Nephron progenitor cell (in vitro differentiated cells): ENCODE results near the gene CARD14.

Source experiments
- DNase-seq: peaks from one replicate; pipeline ENCODE4 v3.0.0; 2021
- H3K27ac Mint-ChIP-seq: 2 replicates; pipeline ENCODE4 v1.8.0; 2021; ENCODE audit warnings: mild to moderate bottlenecking, moderate library complexity, mixed read lengths
- H3K27me3 Mint-ChIP-seq: 2 replicates; pipeline ENCODE4 v1.8.0; 2021; ENCODE audit warnings: mild to moderate bottlenecking, low read depth, mixed read lengths; ENCODE audit not compliant: poor library complexity
- H3K36me3 Mint-ChIP-seq: 2 replicates; pipeline ENCODE4 v1.8.0; 2021; ENCODE audit warnings: low read depth, mixed read lengths
- H3K4me1 Mint-ChIP-seq: 2 replicates; pipeline ENCODE4 v1.8.0; 2021; ENCODE audit warnings: mixed read lengths
- H3K4me3 Mint-ChIP-seq: 2 replicates; pipeline ENCODE4 v1.8.0; 2021; ENCODE audit warnings: mild to moderate bottlenecking, moderate library complexity, mixed read lengths
- H3K9me3 Mint-ChIP-seq: 2 replicates; pipeline ENCODE4 v1.8.0; 2021; ENCODE audit warnings: mild to moderate bottlenecking, moderate library complexity, mixed read lengths
- CTCF ChIP-seq: fragments of 200-600 bp; sonication (generic); IDR thresholded peaks from 2 replicates; pipeline ENCODE4 v1.5.0; 2021; ENCODE audit warnings: antibody characterized with exemption

The CARD14 gene

GRCh38 chr17:80145076-80146075, 24.5 kb upstream of the CARD14 start:
- peaks cover 45% of the 10 kb centered on the region for H3K4me1 Mint-ChIP-seq
- no peak for TF ChIP-seq CTCF
- H3K4me3 Mint-ChIP-seq: peak overlapping the region; percentile 88
- no peak for DNase-seq
- no peaks in the 10 kb centered on the region for H3K27me3 Mint-ChIP-seq
- peaks cover 28% of the 10 kb centered on the region for H3K36me3 Mint-ChIP-seq
- H3K27ac Mint-ChIP-seq: no peak overlapping the region
- no peaks in the 10 kb centered on the region for H3K9me3 Mint-ChIP-seq

GRCh38 chr17:80146121-80147034, 23.5 kb upstream of the CARD14 start:
- Mint-ChIP-seq H3K27ac (peak overlapping the region; percentile 96), H3K4me3 (peak overlapping the region; percentile 88), H3K4me1 (peaks cover 45% of the 10 kb centered on the region), H3K27me3 (no peaks in the 10 kb centered on the region), H3K9me3 (no peaks in the 10 kb centered on the region), H3K36me3 (peaks cover 18% of the 10 kb centered on the region)
- TF ChIP-seq CTCF: no peak
- DNase-seq: no peak

GRCh38 chr17:80147035-80147822, 22.6 kb upstream of the CARD14 start, which contains the start of gene EIF4A3:
Gene EIF4A3 (minus strand): TSS chr17:80147128. CDS start chr17:80146961, 167 bp downstream.
- Mint-ChIP-seq H3K4me1 (peaks cover 45% of the 10 kb centered on the region), H3K4me3 (peak within 1 kb of the TSS; percentile 88), H3K9me3 (peaks cover under 1% of the 10 kb centered on the region), H3K27ac (peak within 1 kb of the TSS; percentile 96), H3K27me3 (no peaks in the 10 kb centered on the region), H3K36me3 (peaks cover 10% of the 10 kb centered on the region)
- TF ChIP-seq CTCF: no peak
- DNase-seq: peak; percentile 95

- Mint-ChIP-seq H3K9me3 (peaks cover 26% of the 10 kb centered on the region), H3K4me3 (no peak overlapping the region), H3K27me3 (peaks cover 3% of the 10 kb centered on the region), H3K36me3 (peaks cover 13% of the 10 kb centered on the region), H3K27ac (no peak overlapping the region), H3K4me1 (peaks cover 19% of the 10 kb centered on the region)
- no peak for TF ChIP-seq CTCF
- DNase-seq: no peak
Measured at GRCh38 chr17:80151333-80151732, 18.5 kb upstream of the CARD14 start.

GRCh38 chr17:80152081-80152702, 17.6 kb upstream of the CARD14 start:
- TF ChIP-seq CTCF: no peak
- Mint-ChIP-seq H3K4me1 (peaks cover 15% of the 10 kb centered on the region), H3K9me3 (peaks cover 34% of the 10 kb centered on the region), H3K27ac (no peak overlapping the region), H3K4me3 (no peak overlapping the region), H3K36me3 (peaks cover 17% of the 10 kb centered on the region), H3K27me3 (peaks cover 3% of the 10 kb centered on the region)
- DNase-seq: no peak
